GM19395 (cell line): Measurements from ENCODE around the gene TRIM29.

Experiments used
- ATAC-seq: cut with Tn5 transposase; IDR thresholded peaks from one replicate; pipeline ENCODE4 v1.9.1; 2021; ENCODE audit warnings: mild to moderate bottlenecking, moderate library complexity; ENCODE audit not compliant: unreplicated experiment

TRIM29 gene

GRCh38 chr11:120065876-120066275 is 72.0 kb downstream of the TRIM29 start:
- ATAC-seq: no peak

DNA sequence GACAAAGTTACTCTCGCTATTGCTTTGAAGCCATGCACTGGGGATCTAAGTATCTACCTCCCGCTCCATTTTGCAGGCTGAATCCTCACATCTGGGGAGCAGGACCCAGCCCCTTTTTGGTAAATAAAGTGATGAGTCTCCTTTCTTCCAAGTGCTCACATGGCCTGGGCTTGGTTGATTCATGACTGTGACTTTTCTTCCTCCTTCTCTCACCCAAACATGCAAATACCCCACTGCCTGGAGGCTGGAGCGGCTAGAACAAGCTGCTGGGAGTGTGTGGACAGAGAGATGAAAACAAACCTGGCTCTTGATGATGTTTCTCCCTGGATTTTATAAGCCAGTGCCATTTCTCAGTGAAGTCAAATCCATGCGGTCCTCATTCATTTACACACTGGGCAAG is 72.7 kb downstream of the TRIM29 start:
- ATAC-seq: no peak

GRCh38 chr11:120064341-120064740 is 73.6 kb downstream of the TRIM29 start:
- no peak for ATAC-seq

DNA sequence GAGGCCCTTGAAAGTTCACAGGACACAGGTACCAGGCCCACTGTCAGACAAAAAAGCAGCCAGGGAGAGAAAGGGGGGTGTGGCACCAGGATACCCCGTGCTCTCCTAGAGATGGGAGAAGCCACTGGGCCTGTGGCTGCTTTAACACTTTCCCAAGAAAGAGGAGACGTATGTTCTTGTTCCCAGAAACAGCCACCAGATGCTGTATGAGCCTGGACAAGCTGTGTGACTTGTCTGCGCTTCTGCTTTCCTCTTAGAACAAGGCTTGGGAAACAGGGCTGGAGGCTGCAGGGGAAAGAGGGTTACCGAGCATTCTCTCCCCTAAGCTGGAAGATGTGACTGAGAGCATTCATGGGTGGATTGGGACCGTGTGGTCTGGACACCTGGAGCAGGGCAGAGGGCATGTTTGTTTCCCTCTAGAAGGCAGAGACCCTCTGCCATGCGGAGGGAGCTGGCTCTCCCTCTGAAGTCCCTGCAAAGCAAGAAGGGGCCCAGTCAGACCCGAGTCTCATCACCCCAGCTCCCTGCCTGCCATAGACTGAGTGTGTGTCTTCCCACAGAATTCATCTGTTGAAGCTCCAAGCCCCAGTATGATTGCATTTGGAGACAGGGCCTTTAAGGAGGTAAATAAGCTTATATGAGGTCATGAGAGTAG is 74.1 kb downstream of the TRIM29 start:
- no peak for ATAC-seq

GRCh38 chr11:120062561-120062930 is 75.4 kb downstream of the TRIM29 start:
- ATAC-seq: no peak

GRCh38 chr11:120061761-120062560 is 76.0 kb downstream of the TRIM29 start:
- ATAC-seq: no peak
